Measurements from ENCODE around the gene ZBP1.

The ZBP1 gene

GRCh38 chr20:57573242-57573641, 47.0 kb downstream of the ZBP1 start:
- no peak for DNase-seq (ENCODE audit: low read depth, low spot score)

- DNase-seq (ENCODE audit: low read depth, low spot score) = no peak
These were observed 48.3 kb downstream of the ZBP1 start for GRCh38 chr20:57571782-57572416.

GRCh38 chr20:57570920-57571319, 49.3 kb downstream of the ZBP1 start:
- no peak for DNase-seq (ENCODE audit: low read depth, low spot score)

GRCh38 chr20:57570145-57570850, 49.9 kb downstream of the ZBP1 start:
- no peak for DNase-seq (ENCODE audit: low read depth, low spot score)

GRCh38 chr20:57568960-57569359, 51.3 kb downstream of the ZBP1 start:
- no peak for DNase-seq (ENCODE audit: low read depth, low spot score)

- DNase-seq (ENCODE audit: low read depth, low spot score) = no peak
These were observed 51.9 kb downstream of the ZBP1 start for GRCh38 chr20:57568088-57568896.

GRCh38 chr20:57567471-57568079, 52.7 kb downstream of the ZBP1 start:
- no peak for DNase-seq (ENCODE audit: low read depth, low spot score)

GRCh38 chr20:57566803-57567459, 53.3 kb downstream of the ZBP1 start:
- no peak for DNase-seq (ENCODE audit: low read depth, low spot score)

GRCh38 chr20:57566399-57566798, 53.8 kb downstream of the ZBP1 start:
- no peak for DNase-seq (ENCODE audit: low read depth, low spot score)

GRCh38 chr20:57564951-57565642, 55.1 kb downstream of the ZBP1 start:
- DNase-seq (ENCODE audit: low read depth, low spot score) = no peak

GRCh38 chr20:57564180-57564802, 55.9 kb downstream of the ZBP1 start:
- no peak for DNase-seq (ENCODE audit: low read depth, low spot score)

GRCh38 chr20:57563522-57563921, 56.7 kb downstream of the ZBP1 start:
- no peak for DNase-seq (ENCODE audit: low read depth, low spot score)

GRCh38 chr20:57562541-57563465, 57.4 kb downstream of the ZBP1 start:
- DNase-seq (ENCODE audit: low read depth, low spot score) = no peak

- DNase-seq (ENCODE audit: low read depth, low spot score) = no peak
These were observed 58.6 kb downstream of the ZBP1 start for GRCh38 chr20:57561356-57562279.

- DNase-seq (ENCODE audit: low read depth, low spot score) = no peak
These were observed 59.5 kb downstream of the ZBP1 start, which contains the start of gene PCK1 for GRCh38 chr20:57560554-57561355. Gene PCK1, plus strand, starts transcription at chr20:57561110. Its CDS starts 302 bp downstream, at chr20:57561412.

- DNase-seq (ENCODE audit: low read depth, low spot score) = no peak
These were observed 60.3 kb downstream of the ZBP1 start for GRCh38 chr20:57559658-57560553.
